Endothelial cell of umbilical vein (primary cell): ENCODE results near the gene NAV2. TPM values are rescaled to one million over a fixed set of nuclear protein-coding genes. Genes with fewer than 3 reads are reported as not detected.

Source experiments
- BruUV-seq: library from RNA; stranded (reverse); fragments of 400-500 nt; replicated peaks from 2 replicates; lab custom pipeline; 2021; lab: Mats Ljungman, UMichigan
- CTCF ChIA-PET: fragments of 300-600, 350-600 bp; sonication (Branson Sonifier 250); formaldehyde crosslinking; loops from one replicate; lab custom pipeline; 2021; ENCODE audit warnings: antibody characterized with exemption, inconsistent platforms; lab: Charles Lee
- POLR2A ChIA-PET: fragments of 300-600, 350-600 bp; sonication (Branson Sonifier 250); formaldehyde crosslinking; loops from one replicate; lab custom pipeline; 2021; ENCODE audit warnings: antibody characterized with exemption, inconsistent platforms; lab: Charles Lee
- DNase-seq: peaks from one replicate; pipeline ENCODE4 v3.0.0-alpha.2; 2011; ENCODE audit warnings: low read depth, low spot score
- FAIRE-seq: peaks from 2 replicates; lab custom pipeline; 2011; peaks lifted over from hg19 to GRCh38; lab: Jason Lieb, UNC
- H2AFZ ChIP-seq: 2 replicates; pipeline ENCODE4 v1.6.0; 2012; ENCODE audit warnings: low read depth, low read length, control low read depth, inconsistent platforms
- H3K27ac ChIP-seq: 2 replicates; pipeline ENCODE4 v1.5.1; 2011; ENCODE audit warnings: low read depth, mild to moderate bottlenecking, control low read depth, low read length, moderate library complexity; ENCODE audit not compliant: insufficient read depth
- H3K27me3 ChIP-seq, 2 experiments: 2 replicates each; pipeline versions ENCODE4 v1.6.0 to v1.6.1; 2011; ENCODE audit warnings: low read length in 2 of 2, mixed read lengths in 1 of 2; ENCODE audit not compliant: control insufficient read depth in 2 of 2, insufficient read depth in 2 of 2
- H3K36me3 ChIP-seq, 2 experiments: 2 replicates in 1 of 2; 3 replicates in 1 of 2; pipeline ENCODE4 v1.5.1; 2011; ENCODE audit warnings: low read length in 2 of 2, mild to moderate bottlenecking in 1 of 2, moderate library complexity in 1 of 2; ENCODE audit not compliant: control insufficient read depth in 2 of 2, insufficient read depth in 2 of 2; ENCODE audit errors: extremely low read depth in 1 of 2
- H3K4me1 ChIP-seq: 3 replicates; pipeline ENCODE4 v1.5.1; 2011; ENCODE audit warnings: mild to moderate bottlenecking, low read length; ENCODE audit not compliant: control insufficient read depth, insufficient read depth; ENCODE audit errors: extremely low read depth
- H3K4me2 ChIP-seq: 2 replicates; pipeline ENCODE4 v1.6.1; 2011; ENCODE audit warnings: low read length, control low read depth, mixed read lengths; ENCODE audit not compliant: insufficient read depth
- H3K4me3 ChIP-seq, 3 experiments: fragments of 200-600 bp in 1 of 3; sonication (generic), shearing (Covaris generic) in 1 of 3; replicated peaks in 1 of 3; 2 replicates each; pipeline ENCODE4 v1.5.1; 2011 to 2016; ENCODE audit warnings: control low read depth in 3 of 3, low read length in 3 of 3, mild to moderate bottlenecking in 2 of 3, inconsistent platforms in 1 of 3, low read depth in 1 of 3, moderate library complexity in 1 of 3; ENCODE audit not compliant: insufficient read depth in 1 of 3
- H3K79me2 ChIP-seq: 2 replicates; pipeline ENCODE4 v1.6.0; 2012; ENCODE audit warnings: low read length, inconsistent platforms; ENCODE audit not compliant: control insufficient read depth, insufficient read depth
- H3K9ac ChIP-seq: replicated peaks from 2 replicates; pipeline ENCODE3; 2011; ENCODE audit warnings: low read length, control low read depth; ENCODE audit not compliant: insufficient read depth; ENCODE audit errors: extremely low read depth
- H3K9me1 ChIP-seq: replicated peaks from 3 replicates; pipeline ENCODE4 v1.6.0; 2011; ENCODE audit warnings: mild to moderate bottlenecking, low read length; ENCODE audit not compliant: control insufficient read depth, insufficient read depth; ENCODE audit errors: extremely low read depth
- H3K9me3 ChIP-seq: replicated peaks from 2 replicates; pipeline ENCODE4 v1.5.1; 2012; ENCODE audit warnings: low read length, inconsistent platforms; ENCODE audit not compliant: control insufficient read depth, insufficient read depth
- H4K20me1 ChIP-seq: replicated peaks from 2 replicates; pipeline ENCODE3; 2011; ENCODE audit warnings: mild to moderate bottlenecking, low read length; ENCODE audit not compliant: control insufficient read depth, insufficient read depth; ENCODE audit errors: extremely low read depth
- FOS ChIP-seq: IDR thresholded peaks from 2 replicates; pipeline ENCODE4 v1.6.1; 2011; ENCODE audit warnings: mild to moderate bottlenecking, low read length, moderate library complexity, borderline replicate concordance; ENCODE audit not compliant: insufficient read depth
- JUN ChIP-seq: IDR thresholded peaks from 2 replicates; pipeline ENCODE4 v1.6.1; 2011; ENCODE audit warnings: borderline replicate concordance, low read depth; ENCODE audit not compliant: insufficient read length, insufficient read depth
- POLR2AphosphoS5 ChIP-seq: IDR thresholded peaks from 2 replicates; pipeline ENCODE4 v1.6.1; 2012; ENCODE audit warnings: low read depth, mild to moderate bottlenecking, control low read depth, low read length, moderate library complexity; ENCODE audit not compliant: insufficient read depth
- dilution Hi-C: fragments of 300-500 bp; cut with MboI; formaldehyde crosslinking; loops from one replicate; pipeline ENCODE4 v1.15.0; 2019; ENCODE audit warnings: low sequenced_read_pairs; ENCODE audit not compliant: extremely low pct_ligation_motif_present
- intact Hi-C: fragments of 100-400 bp; cut with micrococcal nuclease; formaldehyde crosslinking; loops from one replicate; pipeline ENCODE4 v1.10.0; 2022
- polyA plus RNA-seq, 4 experiments: library from polyadenylated mRNA; depleted of rRNA in 3 of 4; stranded (reverse) in 3 of 4; unstranded in 1 of 4; fragments of >200 nt; gene quantifications; 2 replicates each; pipeline versions ENCODE4 v1.2.1 to v1.2.3, GENCODE V29; 2011 to 2012; ENCODE audit warnings: missing spikeins in 1 of 4
- total RNA-seq: library from RNA; stranded (reverse); gene quantifications from 2 replicates; pipeline ENCODE4 v1.2.3, GENCODE V29; 2021
- TF ChIP-seq, protein P1 (sequence below), 2 donors: IDR thresholded peaks; 1 replicate in 1 of 2; 2 replicates in 1 of 2; pipeline ENCODE4 v1.5.1; 2011; ENCODE audit warnings: low read length in 2 of 2, mild to moderate bottlenecking in 2 of 2, moderate library complexity in 2 of 2, control low read depth in 1 of 2, inconsistent platforms in 1 of 2, low read depth in 1 of 2; ENCODE audit not compliant: insufficient read depth in 1 of 2; ENCODE audit errors: extremely low read depth in 1 of 2

NAV2 gene
- total and polyA plus RNA-seq, 2 donors (not counting 3 experiments of a cell fraction or from before 2014, with no cell fraction given): 10.9 to 68.0 TPM

- ChIA-PET POLR2A (no interaction called here), CTCF (interaction anchor here (0.8 to 5.1 kb wide), 6 partner anchors 12 to 158 kb away, joined by 3 to 60 read pairs (median 7); no protein-coding TSS in a partner anchor)
- H3K9me3 ChIP-seq: no peaks in the 10 kb centered on the region
- H4K20me1 ChIP-seq: no peaks in the 10 kb centered on the region
- H3K4me2 ChIP-seq: peak overlapping the region; percentile 1
- H3K27ac ChIP-seq: peak overlapping the region; percentile 20
- H3K27me3 ChIP-seq: no peaks in the 10 kb centered on the region
- peaks cover 38% of the 10 kb centered on the region for H3K4me1 ChIP-seq
- H3K36me3 ChIP-seq: peaks cover under 1 to 12% of the 10 kb centered on the region in 2 experiments
- no TSS peak for BruUV-seq
- no peaks in the 10 kb centered on the region for H3K79me2 ChIP-seq
- H2AFZ ChIP-seq: no peak overlapping the region
- DNase-seq (no peak), FAIRE-seq (peak; percentile 42)
- intact Hi-C loops: loop anchor here (5.0 kb wide), 2 partner anchors 88 to 173 kb away; no protein-coding TSS in a partner anchor
- no peak overlapping the region for H3K9ac ChIP-seq
- dilution Hi-C loops: no loop called here
- H3K9me1 ChIP-seq: no peaks in the 10 kb centered on the region
- H3K4me3 ChIP-seq: no peak overlapping the region
- TF ChIP-seq POLR2AphosphoS5 (peak; percentile 28), JUN (no peak)
Observed at GRCh38 chr11:20109731-20110445, 397.3 kb downstream of the NAV2 start.

- TF ChIP-seq FOS (peak; percentile 78), POLR2AphosphoS5 (peak; percentile 64), JUN (no peak)
- TF ChIP-seq, protein P1, sequence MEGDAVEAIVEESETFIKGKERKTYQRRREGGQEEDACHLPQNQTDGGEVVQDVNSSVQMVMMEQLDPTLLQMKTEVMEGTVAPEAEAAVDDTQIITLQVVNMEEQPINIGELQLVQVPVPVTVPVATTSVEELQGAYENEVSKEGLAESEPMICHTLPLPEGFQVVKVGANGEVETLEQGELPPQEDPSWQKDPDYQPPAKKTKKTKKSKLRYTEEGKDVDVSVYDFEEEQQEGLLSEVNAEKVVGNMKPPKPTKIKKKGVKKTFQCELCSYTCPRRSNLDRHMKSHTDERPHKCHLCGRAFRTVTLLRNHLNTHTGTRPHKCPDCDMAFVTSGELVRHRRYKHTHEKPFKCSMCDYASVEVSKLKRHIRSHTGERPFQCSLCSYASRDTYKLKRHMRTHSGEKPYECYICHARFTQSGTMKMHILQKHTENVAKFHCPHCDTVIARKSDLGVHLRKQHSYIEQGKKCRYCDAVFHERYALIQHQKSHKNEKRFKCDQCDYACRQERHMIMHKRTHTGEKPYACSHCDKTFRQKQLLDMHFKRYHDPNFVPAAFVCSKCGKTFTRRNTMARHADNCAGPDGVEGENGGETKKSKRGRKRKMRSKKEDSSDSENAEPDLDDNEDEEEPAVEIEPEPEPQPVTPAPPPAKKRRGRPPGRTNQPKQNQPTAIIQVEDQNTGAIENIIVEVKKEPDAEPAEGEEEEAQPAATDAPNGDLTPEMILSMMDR (IDR thresholded peaks at IDR 0.05; ENCODE audit: extremely low read depth in 1 of 2, insufficient read depth in 1 of 2, low read depth in 1 of 2, low read length in 2 of 2): peak; percentile 83 to 89
- no TSS peak for BruUV-seq
- Histone ChIP-seq H3K27me3 (no peaks in the 10 kb centered on the region), H3K9ac (no peak overlapping the region), H3K9me3 (no peaks in the 10 kb centered on the region), H3K36me3 (peaks cover 0 to 11% of the 10 kb centered on the region in 2 experiments), H2AFZ (no peak overlapping the region), H3K4me3 (no peak overlapping the region), H3K9me1 (no peaks in the 10 kb centered on the region), H3K4me1 (peaks cover 38% of the 10 kb centered on the region), H3K27ac (peak overlapping the region; percentile 88), H3K79me2 (no peaks in the 10 kb centered on the region), H4K20me1 (no peaks in the 10 kb centered on the region), H3K4me2 (no peak overlapping the region)
- CTCF ChIA-PET: interaction anchor here (0.7 to 8.2 kb wide), 9 partner anchors 13 to 199 kb away, joined by 3 to 68 read pairs (median 6); no protein-coding TSS in a partner anchor
- intact Hi-C loops (loop anchor here (5.0 kb wide), 2 partner anchors 89 to 174 kb away; no protein-coding TSS in a partner anchor), dilution Hi-C loops (no loop called here)
- DNase-seq (peak; percentile 61), FAIRE-seq (peak; percentile 77)
- POLR2A ChIA-PET: no interaction called here
Observed at GRCh38 chr11:20110908-20111669, 398.5 kb downstream of the NAV2 start.
